HFF-Myc (cell line): Measurements from ENCODE around the gene RNF149.
"Not testable (repeated sequence)": the region's sequence is repeated elsewhere in the genome, so short reads cannot be mapped to it uniquely, and the experiment has no call there.

Experiments
- DNase-seq: peaks from one replicate; pipeline ENCODE4 v3.0.0-alpha.2; 2011; ENCODE audit warnings: low read depth; ENCODE audit errors: extremely low read depth
- H3K4me3 ChIP-seq: replicated peaks from 2 replicates; pipeline ENCODE4 v1.5.1; 2011; ENCODE audit warnings: low read depth, mild to moderate bottlenecking, control low read depth, low read length
- TF ChIP-seq, protein P1 (sequence below): IDR thresholded peaks from 2 replicates; pipeline ENCODE4 v1.5.1; 2012; ENCODE audit warnings: mild to moderate bottlenecking, low read depth, low read length, control low read depth; ENCODE audit errors: missing control alignments

RNF149 gene, protein sequence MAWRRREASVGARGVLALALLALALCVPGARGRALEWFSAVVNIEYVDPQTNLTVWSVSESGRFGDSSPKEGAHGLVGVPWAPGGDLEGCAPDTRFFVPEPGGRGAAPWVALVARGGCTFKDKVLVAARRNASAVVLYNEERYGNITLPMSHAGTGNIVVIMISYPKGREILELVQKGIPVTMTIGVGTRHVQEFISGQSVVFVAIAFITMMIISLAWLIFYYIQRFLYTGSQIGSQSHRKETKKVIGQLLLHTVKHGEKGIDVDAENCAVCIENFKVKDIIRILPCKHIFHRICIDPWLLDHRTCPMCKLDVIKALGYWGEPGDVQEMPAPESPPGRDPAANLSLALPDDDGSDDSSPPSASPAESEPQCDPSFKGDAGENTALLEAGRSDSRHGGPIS

DNA sequence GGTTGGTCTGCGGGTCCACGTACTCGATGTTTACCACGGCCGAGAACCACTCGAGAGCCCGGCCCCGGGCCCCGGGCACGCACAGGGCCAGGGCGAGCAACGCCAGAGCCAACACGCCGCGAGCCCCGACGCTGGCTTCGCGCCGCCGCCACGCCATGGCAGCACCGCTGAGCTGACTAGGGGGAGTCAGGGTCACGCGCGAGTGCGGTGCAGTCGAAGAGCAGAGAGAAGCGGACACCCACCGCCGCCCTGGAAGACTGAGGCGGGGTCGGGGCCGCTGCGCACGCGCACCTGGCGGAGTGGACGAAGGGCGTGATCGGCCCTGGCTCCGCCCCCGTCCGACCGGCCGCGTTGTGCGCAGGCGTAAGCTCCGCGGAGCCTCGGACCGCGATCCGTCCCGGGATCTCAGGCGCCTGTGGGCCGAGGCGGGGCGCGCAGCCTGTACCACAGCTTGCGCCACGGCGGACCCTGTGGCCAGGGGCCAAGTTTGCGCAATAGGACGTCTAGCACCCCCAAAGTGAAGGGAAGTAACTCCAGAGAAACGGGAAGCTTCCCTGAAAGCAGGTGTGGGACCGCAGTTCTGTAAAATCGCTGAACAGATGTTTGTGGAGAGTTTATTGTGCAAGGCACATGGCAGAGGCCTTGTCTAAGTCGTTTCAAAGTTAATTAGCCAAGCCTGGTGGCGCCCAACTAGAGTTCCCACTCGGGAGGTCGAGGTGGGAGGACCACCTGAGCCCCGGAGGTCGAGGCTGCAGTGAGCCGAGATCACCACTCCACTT lies at the start of gene RNF149:
Gene RNF149 (minus strand): TSS at position 270 of the 779 bp plus-strand sequence. CDS start 113 bp downstream, at position 157.
- DNase-seq = no peak
- peak within 1 kb of the TSS; percentile 91 for H3K4me3 ChIP-seq

DNA sequence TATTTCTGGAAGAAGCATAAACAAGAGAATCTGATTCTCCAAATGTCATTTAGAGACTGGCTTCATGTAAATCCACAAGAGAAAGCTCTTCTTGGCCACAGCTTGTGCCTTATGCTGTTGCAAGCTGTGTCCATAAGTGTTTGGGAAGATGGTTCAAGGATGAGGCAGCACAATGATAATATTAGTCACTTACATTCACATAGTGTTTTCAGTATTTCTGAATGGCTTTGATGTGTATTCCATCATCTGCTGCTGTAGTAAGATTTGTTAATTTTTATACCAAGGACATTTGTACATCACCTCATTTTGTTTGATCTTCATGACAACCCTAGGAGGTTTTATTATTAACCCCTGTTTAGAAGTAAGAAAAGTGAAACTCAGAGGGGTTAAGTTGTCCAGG lies 48.9 kb upstream of the RNF149 start:
- no peak overlapping the region for H3K4me3 ChIP-seq
- TF ChIP-seq, protein P1, sequence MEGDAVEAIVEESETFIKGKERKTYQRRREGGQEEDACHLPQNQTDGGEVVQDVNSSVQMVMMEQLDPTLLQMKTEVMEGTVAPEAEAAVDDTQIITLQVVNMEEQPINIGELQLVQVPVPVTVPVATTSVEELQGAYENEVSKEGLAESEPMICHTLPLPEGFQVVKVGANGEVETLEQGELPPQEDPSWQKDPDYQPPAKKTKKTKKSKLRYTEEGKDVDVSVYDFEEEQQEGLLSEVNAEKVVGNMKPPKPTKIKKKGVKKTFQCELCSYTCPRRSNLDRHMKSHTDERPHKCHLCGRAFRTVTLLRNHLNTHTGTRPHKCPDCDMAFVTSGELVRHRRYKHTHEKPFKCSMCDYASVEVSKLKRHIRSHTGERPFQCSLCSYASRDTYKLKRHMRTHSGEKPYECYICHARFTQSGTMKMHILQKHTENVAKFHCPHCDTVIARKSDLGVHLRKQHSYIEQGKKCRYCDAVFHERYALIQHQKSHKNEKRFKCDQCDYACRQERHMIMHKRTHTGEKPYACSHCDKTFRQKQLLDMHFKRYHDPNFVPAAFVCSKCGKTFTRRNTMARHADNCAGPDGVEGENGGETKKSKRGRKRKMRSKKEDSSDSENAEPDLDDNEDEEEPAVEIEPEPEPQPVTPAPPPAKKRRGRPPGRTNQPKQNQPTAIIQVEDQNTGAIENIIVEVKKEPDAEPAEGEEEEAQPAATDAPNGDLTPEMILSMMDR = no peak
- DNase-seq = no peak

More for the DNA sequence above, at the start of gene RNF149:
- TF ChIP-seq, protein P1 = no peak

DNA sequence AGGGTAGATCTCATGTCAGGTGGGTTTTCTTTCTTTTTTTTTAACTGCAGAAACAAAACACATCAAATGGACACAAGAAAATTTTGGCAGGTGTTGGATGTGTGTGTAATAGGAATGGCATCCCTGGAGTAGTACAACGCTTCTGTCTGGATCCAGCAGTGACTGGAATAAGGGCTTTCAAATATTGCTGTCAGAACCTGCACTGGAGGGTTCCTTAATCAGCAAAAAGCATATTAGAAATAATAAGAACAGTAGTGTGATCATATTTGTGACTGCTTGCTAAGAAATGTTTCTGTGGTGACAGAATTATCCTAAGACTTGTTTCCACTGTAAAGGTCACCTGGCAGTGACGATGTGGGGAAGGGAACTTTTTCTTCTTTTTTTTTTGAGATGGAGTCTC lies 48.0 kb upstream of the RNF149 start:
- H3K4me3 ChIP-seq = no peak overlapping the region
- TF ChIP-seq, protein P1 = no peak
- no peak for DNase-seq

DNA sequence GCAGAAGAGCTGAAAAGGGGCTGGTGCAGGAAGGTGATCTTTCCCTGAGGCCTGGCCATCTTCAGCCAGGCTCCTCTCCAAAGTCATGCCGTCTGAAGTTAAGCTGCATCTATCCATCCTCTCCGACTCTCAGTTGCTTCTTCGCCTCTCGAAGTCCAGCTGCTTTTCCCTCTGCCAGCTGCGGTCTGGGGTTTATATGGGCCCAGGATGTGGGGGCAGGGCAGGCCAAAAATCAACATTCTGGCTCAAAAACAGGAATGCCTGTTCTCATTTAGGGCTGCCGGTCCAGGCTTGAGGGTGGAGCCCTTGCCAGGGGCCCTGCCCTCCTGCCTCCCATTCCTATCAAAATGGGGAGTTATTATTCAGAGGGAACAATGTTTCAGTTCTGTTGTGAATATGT lies 47.6 kb upstream of the RNF149 start:
- no peak for DNase-seq
- TF ChIP-seq, protein P1 = no peak
- no peak overlapping the region for H3K4me3 ChIP-seq

DNA sequence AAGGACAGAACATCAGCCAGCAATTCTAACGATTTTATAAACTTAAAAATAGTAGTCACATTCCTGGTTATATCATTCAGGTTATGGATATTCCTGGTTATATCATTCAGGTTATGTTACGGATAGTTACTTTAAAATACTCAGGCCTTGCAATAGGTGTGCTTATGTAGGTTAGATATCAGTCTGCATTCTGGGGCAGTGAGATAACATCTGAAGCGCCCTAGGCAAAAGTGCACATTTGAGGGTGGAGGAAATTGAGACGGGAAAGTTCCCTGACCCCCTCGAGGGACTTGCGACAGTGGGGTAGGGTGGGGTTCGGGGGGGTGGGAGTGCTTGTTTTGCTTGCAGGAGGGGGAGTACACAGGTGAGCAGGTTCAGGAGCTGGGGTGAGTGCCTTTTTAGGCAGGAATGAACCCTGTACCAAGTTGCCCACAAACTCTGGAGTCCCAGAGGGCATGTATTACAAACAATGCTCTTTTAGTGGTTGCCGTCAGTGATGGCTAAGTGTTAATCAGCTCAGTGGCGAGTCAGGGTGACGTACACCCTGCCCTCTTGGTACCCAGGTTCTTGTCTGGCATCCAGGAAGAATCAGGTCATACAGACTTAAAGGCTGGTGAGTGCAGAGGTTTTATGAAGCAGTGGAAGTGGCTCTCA lies 47.0 kb upstream of the RNF149 start:
- no peak for DNase-seq
- no peak overlapping the region for H3K4me3 ChIP-seq
- TF ChIP-seq, protein P1 = no peak

DNA sequence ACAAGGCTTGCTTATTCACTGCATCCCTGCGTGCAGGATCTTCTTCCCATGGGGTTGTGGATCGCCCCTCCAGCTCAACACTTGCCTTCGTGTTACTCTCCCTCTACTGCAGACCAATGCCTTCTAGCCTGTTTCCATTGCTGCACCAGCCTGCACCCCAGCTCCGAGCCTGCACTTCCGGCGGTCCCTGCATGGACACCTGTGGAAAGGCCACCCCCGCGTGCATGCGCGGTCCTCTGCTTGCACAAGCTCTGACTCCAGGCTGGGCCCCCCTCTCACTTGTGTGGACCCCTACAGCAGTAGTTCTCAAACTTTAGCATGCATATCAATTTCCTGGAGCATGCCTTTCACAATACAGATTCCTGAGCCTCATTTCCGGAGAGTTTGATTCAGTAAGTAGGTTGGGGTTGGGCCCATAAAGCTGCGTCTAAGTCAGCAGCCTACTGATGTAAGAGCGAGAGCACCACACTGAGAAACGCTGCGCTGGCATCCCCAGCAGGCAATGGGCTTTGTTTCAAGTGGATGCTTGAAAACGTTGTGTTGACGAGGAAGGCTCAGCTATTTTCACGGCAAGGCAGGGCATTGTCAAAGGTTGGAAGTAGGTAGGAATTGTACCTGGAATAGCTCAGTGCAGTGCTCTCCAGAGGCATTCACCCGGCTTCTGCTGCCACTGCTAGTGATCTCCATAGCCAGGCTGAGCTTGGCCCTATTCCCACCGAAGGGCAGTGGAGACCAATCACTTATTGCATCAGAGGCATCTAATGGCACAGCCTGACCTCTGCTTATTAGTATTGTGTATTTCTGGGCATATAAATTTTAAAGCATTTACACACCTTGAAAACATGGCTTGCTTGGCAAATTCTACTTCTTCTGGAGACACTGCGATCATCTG lies 46.2 kb upstream of the RNF149 start:
- no peak overlapping the region for H3K4me3 ChIP-seq
- no peak for DNase-seq
- TF ChIP-seq, protein P1 = no peak

DNA sequence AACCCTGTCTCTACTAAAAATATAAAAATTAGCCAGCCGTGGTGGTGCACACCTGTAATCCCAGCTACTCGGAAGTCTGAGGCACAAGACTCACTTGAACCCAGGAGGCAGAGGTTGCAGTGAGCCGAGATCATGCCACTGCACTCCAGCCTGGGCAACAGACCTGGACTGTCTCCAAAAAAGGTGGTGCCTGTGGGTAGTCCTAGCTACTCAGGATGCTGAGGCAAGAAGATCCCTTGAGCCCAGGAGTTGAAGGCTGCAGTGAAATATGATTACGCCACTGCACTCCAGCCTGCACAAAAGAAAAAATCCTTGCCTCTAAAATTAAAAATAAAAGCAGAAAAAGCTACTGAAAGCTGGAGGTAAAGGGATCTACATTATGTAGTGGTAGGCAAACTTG lies 44.1 kb upstream of the RNF149 start:
- H3K4me3 ChIP-seq, DNase-seq: not testable (repeated sequence)
